Measurements from ENCODE around the gene SCAMP4.

SCAMP4 gene, protein sequence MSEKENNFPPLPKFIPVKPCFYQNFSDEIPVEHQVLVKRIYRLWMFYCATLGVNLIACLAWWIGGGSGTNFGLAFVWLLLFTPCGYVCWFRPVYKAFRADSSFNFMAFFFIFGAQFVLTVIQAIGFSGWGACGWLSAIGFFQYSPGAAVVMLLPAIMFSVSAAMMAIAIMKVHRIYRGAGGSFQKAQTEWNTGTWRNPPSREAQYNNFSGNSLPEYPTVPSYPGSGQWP

DNA sequence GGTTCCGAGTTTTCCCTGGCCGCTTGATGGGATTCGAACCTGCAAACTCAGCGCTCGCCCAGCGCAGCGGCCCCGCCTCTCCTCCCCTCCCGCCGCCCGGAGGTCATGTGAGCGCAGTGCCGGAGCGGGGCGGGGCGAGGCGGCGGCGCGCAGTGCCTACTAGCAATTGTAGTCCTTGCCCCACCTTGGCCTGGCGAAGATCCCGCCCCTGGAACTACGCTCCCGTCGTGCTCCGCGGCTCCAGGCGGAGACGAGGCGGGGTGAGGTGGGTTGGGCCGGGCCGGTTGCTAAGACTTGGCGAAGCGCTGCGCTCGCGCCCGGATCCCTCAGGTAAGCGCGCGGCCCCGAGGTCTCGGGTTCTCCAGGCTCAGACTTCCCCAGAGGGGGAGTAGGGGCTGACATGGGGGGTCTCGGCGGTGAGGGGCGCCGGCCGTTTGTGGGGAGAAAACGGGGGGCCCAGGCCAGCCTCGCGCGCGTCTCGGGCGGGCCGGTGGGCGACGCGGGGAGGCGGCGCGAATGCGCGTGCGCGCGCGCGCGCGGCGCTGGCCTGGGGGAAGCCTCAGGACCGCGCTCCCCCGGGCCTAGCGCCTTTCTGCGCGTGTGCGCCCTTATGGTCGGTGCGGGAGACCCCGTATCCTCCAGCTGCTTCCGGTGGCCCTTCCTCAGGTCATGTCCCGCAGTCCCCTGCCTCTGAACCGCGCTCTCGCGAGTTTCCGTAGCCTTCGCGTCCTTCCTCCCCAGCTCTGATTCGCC is at the start of gene SCAMP4, which contains the start of gene ADAT3:
TSS of gene SCAMP4 (plus strand) at position 290 of the 753 bp plus-strand sequence. CDS start 9,621 bp downstream, outside the sequence.
TSS of gene ADAT3 (plus strand) at position 290 of the 753 bp plus-strand sequence. CDS start 6,649 bp downstream, outside the sequence.
- DNase-seq (ENCODE audit: low read depth), result peak; percentile 98

- DNase-seq (ENCODE audit: low read depth), result no peak
Measured at GRCh38 chr19:1855828-1856255, 49.4 kb upstream of the SCAMP4 start.

DNA sequence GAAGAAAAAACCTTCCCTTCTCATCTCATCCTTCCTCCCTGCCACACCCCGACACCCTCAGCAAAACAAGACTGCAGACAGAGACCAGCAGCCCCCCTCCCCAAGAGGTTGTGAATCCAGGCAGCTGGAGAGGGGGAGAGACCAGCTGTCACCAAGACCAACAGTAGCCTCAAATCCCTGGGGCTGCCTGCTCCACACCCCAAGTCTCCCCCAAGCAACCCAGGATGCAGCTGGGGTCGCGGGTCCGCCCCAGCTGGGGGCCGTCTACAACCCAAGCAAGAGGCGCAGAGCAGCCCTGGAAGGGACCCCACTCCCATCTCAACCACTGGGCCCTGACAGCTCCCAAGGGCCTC is 48.9 kb upstream of the SCAMP4 start:
- no peak for DNase-seq (ENCODE audit: low read depth)

DNA sequence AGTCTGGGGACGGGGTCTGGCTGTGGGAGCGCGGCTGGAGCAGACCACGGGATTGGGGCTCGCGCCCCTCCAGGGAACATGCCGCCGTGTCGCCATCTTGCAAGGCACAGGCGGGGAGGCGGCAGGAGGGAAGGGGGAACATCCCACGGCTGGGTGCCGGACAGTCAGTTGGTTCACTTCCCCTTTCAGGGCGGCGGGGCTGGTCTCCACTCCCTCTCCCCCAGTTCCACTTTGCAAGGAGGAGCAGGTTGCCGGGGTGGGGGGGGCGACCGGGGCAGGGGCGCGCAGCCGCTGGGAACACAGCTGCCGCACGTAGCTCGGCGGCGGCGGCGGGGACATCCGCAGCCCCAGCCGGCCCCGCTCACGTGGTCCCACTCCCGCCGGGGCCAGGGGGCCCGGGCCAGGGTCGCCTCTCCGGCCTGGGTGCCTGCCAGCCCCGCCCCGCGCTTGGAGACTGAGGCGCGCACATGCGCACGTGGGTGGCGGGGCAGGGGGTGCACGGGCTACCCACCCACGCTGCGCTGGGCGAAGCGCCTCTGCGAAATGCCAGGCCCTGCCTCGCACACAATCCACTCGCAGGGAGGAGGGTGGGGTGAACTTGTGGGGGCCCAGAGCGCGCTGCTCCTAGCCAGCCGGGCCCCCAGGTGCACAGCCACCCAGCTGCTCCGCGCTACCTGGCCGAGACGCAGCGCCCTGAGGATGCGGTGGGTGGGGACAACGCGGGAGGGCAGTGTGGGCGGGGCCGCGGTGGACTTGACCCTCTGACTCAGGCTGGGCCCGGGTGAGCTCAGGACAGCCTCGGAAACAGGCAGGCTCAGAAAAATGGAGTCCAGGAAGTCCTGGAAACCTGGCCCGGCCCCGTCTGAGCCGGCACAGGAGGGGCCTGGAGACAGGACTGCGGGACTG is 48.2 kb upstream of the SCAMP4 start:
- DNase-seq (ENCODE audit: low read depth), result no peak

- DNase-seq (ENCODE audit: low read depth), result no peak
Measured at GRCh38 chr19:1857648-1858326, 47.4 kb upstream of the SCAMP4 start.

GRCh38 chr19:1858412-1859081 is 46.7 kb upstream of the SCAMP4 start:
- DNase-seq (ENCODE audit: low read depth), result no peak

DNA sequence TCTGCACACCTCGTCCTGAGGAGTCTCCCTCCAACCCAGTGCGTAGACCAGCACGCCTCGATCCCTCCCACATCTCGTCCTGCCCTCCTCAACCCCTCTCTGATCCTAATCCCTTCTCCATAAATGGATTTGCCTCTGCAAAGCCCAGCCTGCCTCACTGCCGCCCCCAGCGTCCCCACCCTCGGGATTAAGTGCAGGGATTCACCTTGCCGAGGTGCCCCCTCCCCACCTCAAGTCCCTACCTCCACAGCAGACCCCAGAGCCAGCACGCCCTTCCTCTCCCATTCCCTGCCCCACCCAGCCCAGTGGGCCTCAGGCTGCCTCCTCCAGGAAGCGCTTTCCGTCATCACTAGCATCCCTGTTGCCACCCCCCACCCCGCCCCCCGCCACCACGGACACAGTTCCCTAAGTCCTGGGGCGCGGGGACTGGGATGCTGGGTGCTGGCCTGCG is 45.8 kb upstream of the SCAMP4 start:
- no peak for DNase-seq (ENCODE audit: low read depth)

DNA sequence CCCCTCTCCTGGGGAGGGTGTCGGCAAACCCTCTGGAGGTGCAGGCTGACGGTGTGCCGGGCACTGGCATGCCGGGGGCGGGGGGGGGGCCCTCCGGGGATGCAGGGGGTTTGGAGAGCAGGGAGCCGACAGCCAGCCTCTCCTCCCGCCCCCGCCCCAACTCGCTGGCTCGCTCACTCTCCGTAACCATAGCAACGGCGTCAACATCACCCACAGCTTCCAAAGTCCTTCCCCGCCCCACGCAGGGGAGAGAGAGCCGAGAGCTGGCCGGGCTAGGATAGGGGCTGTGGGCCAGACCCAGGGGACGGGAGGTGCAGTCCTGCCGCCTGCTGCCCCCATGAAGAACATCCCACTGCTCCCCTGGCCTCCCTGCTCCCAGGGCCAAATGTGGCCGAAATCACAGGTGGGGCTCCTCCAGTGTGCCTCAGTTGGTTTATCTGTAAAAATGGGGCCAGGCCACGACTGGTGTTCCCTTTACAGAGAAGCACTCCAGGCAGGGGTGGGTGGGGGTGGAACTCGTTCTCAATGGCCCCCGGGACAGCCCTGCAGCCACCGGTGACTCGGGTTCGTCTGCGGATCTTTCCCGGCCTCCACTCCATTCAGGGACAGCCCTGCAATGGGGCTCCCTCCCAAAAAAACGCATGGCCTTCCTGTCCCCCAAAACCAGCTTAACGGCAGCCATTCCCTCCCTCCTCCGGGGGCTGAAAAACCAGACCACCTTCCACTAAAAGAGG is 45.0 kb upstream of the SCAMP4 start:
- no peak for DNase-seq (ENCODE audit: low read depth)

DNA sequence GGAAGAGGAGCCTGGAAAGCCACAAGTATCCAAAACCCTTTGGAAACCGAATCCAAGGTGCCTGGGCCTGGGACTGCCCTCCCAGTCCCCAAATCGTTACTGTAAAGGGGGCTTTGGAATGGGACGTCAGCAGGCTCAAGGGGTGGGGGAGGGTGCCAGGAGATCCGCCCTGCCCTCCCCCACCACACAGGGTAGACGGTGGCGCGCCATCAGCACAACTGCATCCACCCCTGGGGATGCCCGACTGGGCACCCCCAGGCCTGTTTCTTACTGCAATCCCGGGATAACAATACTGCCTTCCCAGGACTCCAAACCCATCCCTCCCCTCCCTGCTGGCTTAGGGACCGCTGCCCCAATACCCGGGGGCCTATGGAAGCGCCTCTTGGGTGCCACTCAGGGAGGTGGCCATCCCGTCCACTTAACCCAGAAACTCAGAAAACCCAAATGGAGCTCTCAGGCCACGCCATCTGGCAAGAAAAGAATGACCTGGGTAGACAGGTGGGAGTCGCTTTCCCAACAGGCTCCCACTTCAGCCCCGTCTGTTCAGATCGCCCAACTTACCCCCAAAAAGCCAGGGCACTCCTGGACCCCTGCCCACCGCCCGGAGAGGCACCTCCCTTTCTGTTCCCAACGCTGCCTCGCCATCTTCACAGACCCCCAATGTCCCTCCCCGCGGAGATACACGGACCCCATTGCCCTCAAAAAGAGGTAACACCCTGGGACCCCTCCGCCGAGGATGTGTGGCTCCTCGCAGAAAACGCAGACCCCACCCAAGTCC is 44.2 kb upstream of the SCAMP4 start:
- DNase-seq (ENCODE audit: low read depth), result no peak

DNA sequence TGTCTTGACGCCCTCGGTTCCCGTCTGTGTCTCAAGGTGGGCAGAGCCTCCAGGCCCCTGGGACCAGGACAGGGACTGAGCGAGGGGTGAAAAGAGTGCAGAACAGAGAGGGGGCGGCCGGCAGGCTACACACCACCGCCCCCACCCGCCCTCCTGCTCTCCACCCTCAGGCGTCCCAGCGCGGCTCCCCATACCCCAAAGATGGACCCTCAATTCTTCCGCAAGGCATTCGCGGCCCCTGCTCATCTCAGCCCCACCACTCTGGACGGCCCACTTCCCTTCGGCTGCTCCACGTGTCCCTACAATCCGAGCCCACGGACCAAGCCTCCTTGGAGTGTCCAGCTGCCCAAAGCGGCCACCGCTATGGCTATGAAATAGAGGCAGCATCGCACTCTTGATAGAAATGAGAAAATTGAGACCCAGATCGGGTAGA is 43.6 kb upstream of the SCAMP4 start:
- DNase-seq (ENCODE audit: low read depth), result no peak

GRCh38 chr19:1862068-1862423 is 43.2 kb upstream of the SCAMP4 start:
- no peak for DNase-seq (ENCODE audit: low read depth)

GRCh38 chr19:1862424-1863327 is 42.5 kb upstream of the SCAMP4 start:
- no peak for DNase-seq (ENCODE audit: low read depth)

DNA sequence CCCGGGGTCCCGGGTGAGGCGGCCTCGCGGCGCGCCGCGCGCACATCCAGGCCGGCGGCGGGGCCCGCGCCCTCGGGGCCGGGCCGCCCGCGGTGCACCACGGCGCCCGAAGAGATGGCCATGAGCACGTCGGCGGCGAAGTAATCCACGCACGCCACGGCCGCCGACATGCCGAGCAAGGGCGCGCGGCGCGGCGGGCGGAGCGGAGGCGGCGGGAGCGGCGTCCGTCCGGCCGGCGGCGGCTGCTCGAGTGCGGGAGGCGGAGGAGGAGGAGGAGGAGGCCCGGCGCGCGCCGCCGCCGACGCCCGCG is 41.9 kb upstream of the SCAMP4 start, which contains the start of gene KLF16:
TSS of gene KLF16 (minus strand) at position 252 of the 310 bp plus-strand sequence. CDS start at position 170, 82 bp downstream.
- DNase-seq (ENCODE audit: low read depth), result no peak

- DNase-seq (ENCODE audit: low read depth), result peak; percentile 90
Measured at GRCh38 chr19:1863638-1864479, 41.3 kb upstream of the SCAMP4 start.

- DNase-seq (ENCODE audit: low read depth), result no peak
Measured at GRCh38 chr19:1864480-1865171, 40.6 kb upstream of the SCAMP4 start.

DNA sequence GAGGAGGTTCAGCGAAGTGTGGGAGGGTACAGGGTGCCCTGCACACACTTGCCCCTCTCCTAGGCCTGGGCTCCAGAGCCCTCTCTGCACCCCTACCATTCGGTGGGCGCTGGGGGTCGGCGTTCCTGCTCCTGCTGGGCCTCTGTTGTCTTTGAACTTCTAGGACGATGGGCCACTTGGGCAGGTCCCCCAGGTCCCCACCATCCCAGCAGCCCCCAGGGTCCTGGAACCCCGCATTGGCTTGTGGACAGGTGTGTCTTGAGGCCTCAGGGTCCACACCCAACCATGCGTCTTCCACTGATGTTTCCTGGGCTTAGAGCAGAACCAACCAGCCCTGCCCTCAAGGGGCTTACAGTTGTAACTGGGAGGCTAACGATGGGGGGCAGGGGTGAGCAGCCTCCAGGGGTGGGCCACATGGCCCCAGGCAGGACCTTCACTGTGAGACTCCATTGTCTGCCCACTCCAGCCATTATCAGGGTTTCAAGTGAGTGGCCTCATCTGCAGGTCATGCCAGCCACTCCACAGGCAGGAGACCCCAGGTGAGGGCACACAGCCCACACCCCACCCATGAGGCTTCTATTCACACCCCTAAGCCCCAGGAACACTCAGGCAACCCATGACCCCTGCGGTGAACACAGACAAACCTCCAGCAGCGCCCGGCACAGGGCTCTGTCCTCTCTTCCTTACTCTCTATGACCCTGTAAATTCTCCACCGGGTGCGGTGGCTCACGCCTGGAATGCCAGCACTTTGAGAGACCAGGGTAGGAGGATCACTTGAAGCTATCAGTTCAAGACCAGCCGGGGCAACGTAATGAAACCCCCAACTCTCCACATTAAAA is 39.8 kb upstream of the SCAMP4 start:
- no peak for DNase-seq (ENCODE audit: low read depth)
